Measurements from ENCODE around the gene TJP1. TPM values are rescaled to one million over a fixed set of nuclear protein-coding genes. Genes with fewer than 3 reads are reported as not detected.

Gene TJP1
- total RNA-seq, 1 experiment from 2014 or later = 140 TPM

DNA sequence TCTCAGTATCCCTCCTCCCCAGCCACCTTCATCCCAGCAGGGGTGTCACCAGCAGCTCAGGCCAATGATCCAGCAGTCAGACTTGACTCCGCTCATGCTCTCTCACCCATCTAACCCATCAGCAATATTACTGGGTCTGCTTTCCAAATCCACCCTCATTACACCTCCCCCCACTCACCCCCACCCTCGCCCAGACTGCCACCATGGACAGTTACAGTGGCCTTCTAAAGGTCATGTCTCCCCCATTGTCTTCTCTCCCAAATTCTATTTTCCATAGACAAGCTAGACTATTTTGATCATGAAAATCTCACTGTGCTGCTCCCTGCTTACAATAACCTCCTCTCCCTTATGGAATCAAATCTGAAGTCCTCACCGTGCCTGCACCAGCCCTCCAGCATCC lies 156.0 kb downstream of the TJP1 start:
- no CpG with 5 or more reads among the region's 3 CpGs for WGBS (ENCODE audit: extremely low coverage, insufficient read length, low lambda C conversion rate)
- H2BK12ac ChIP-seq (ENCODE audit: insufficient read length, low read depth, low read length) = no peak overlapping the region
- Mint-ChIP-seq H3K27me3 (ENCODE audit: low read depth) (peaks cover 4% of the 10 kb centered on the region; the same call in 1 of the 2 replicates), H3K27ac (peak overlapping the region in 2 of 3 experiments; percentile 22 to 28; a peak in 2 of 7 replicates), H3K4me3 (no peak overlapping the region; a peak in 1 of 5 replicates), H3K36me3 (ENCODE audit: insufficient read depth in 1 of 3, low read depth in 3 of 3) (no peaks in the 10 kb centered on the region), H3K9me3 (no peaks in the 10 kb centered on the region), H3K4me1 (peaks cover 13 to 19% of the 10 kb centered on the region in 2 experiments)
- H3K14ac ChIP-seq (ENCODE audit: insufficient read depth, low read length) = no peak overlapping the region
- no peaks in the 10 kb centered on the region for H3K79me1 ChIP-seq (ENCODE audit: insufficient read depth, low read depth, low read length, poor library complexity, severe bottlenecking)
- no peak overlapping the region for H4K91ac ChIP-seq (ENCODE audit: insufficient read length, low read depth, low read length)
- no peak overlapping the region for H3K18ac ChIP-seq (ENCODE audit: insufficient read length, low read depth, low read length)
- TF ChIP-seq, protein P1, sequence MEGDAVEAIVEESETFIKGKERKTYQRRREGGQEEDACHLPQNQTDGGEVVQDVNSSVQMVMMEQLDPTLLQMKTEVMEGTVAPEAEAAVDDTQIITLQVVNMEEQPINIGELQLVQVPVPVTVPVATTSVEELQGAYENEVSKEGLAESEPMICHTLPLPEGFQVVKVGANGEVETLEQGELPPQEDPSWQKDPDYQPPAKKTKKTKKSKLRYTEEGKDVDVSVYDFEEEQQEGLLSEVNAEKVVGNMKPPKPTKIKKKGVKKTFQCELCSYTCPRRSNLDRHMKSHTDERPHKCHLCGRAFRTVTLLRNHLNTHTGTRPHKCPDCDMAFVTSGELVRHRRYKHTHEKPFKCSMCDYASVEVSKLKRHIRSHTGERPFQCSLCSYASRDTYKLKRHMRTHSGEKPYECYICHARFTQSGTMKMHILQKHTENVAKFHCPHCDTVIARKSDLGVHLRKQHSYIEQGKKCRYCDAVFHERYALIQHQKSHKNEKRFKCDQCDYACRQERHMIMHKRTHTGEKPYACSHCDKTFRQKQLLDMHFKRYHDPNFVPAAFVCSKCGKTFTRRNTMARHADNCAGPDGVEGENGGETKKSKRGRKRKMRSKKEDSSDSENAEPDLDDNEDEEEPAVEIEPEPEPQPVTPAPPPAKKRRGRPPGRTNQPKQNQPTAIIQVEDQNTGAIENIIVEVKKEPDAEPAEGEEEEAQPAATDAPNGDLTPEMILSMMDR (conservative IDR thresholded peaks at IDR 0.05) = no peak
- no peak overlapping the region for H4K8ac ChIP-seq (replicated peaks; ENCODE audit: insufficient read length, low read depth, low read length)
- no peak overlapping the region for H3K27ac ChIP-seq (ENCODE audit: insufficient read length, low read depth, low read length)
- no peak for DNase-seq
- H3K9me3 ChIP-seq (ENCODE audit: control insufficient read depth, low read depth, low read length) = no peaks in the 10 kb centered on the region
- no peaks in the 10 kb centered on the region for H3K23me2 ChIP-seq (ENCODE audit: insufficient read length, low read depth, low read length, poor library complexity, severe bottlenecking)
- no peak overlapping the region for H2AFZ ChIP-seq (ENCODE audit: low read length)
- H2BK20ac ChIP-seq (ENCODE audit: low read depth, low read length, poor library complexity, severe bottlenecking) = no peak overlapping the region
- no peaks in the 10 kb centered on the region for H3K79me2 ChIP-seq (ENCODE audit: insufficient read depth, low read length)
- no peak overlapping the region for H2BK120ac ChIP-seq (ENCODE audit: low read depth, low read length, poor library complexity, severe bottlenecking)
- no peak overlapping the region for H3K23ac ChIP-seq (ENCODE audit: insufficient read length, low read depth, low read length)
- H4K20me1 ChIP-seq (ENCODE audit: control insufficient read depth, insufficient read depth, insufficient read length) = no peaks in the 10 kb centered on the region
- no peak overlapping the region for H2AK5ac ChIP-seq (ENCODE audit: insufficient read length, low read length)
- H3K4me1 ChIP-seq (ENCODE audit: insufficient read depth, low read length) = peaks cover 5% of the 10 kb centered on the region; the same call in 1 of the 2 replicates
- H3K27me3 ChIP-seq (ENCODE audit: insufficient read depth, low read length) = no peaks in the 10 kb centered on the region
- no peak overlapping the region for H3K4me2 ChIP-seq (ENCODE audit: insufficient read depth, insufficient read length, low read length)
- H2BK5ac ChIP-seq (ENCODE audit: insufficient read length, low read length) = no peak overlapping the region
- H2BK15ac ChIP-seq (ENCODE audit: low read depth, low read length) = no peak overlapping the region
- H3K4ac ChIP-seq (ENCODE audit: low read depth, low read length) = no peak overlapping the region
- no peak overlapping the region for H3K56ac ChIP-seq (ENCODE audit: insufficient read length, low read depth, low read length)
- no peak overlapping the region for H3K9ac ChIP-seq (ENCODE audit: extremely low read depth, insufficient read length, low read length)
- no peak overlapping the region for H3T11ph ChIP-seq (ENCODE audit: low read length)
- H4K5ac ChIP-seq (ENCODE audit: insufficient read length, low read depth, low read length) = no peak overlapping the region
